ENCODE results near the gene NHSL1.

The NHSL1 gene

GRCh38 chr6:138499303-138500018, at the start of gene NHSL1:
NHSL1 (minus strand) TSS chr6:138499494; CDS start chr6:138499290, 204 bp downstream.
- no peak for FAIRE-seq

- no peak for FAIRE-seq
Observed at GRCh38 chr6:138546733-138547185, 47.5 kb upstream of the NHSL1 start.

- FAIRE-seq: no peak
Observed at GRCh38 chr6:138545621-138545980, 46.3 kb upstream of the NHSL1 start.

- no peak for FAIRE-seq
Observed at GRCh38 chr6:138544501-138544900, 45.2 kb upstream of the NHSL1 start.

GRCh38 chr6:138543657-138544056, 44.4 kb upstream of the NHSL1 start:
- FAIRE-seq: no peak

- FAIRE-seq: no peak
Observed at GRCh38 chr6:138541823-138542481, 42.7 kb upstream of the NHSL1 start.

- FAIRE-seq: no peak
Observed at GRCh38 chr6:138540468-138540867, 41.2 kb upstream of the NHSL1 start.

- no peak for FAIRE-seq
Observed at GRCh38 chr6:138539876-138540275, 40.6 kb upstream of the NHSL1 start.

GRCh38 chr6:138538390-138539031, 39.2 kb upstream of the NHSL1 start:
- FAIRE-seq: no peak

- FAIRE-seq: no peak
Observed at GRCh38 chr6:138537106-138537505, 37.8 kb upstream of the NHSL1 start.

GRCh38 chr6:138535728-138536455, 36.6 kb upstream of the NHSL1 start:
- FAIRE-seq: no peak

GRCh38 chr6:138533667-138534066, 34.4 kb upstream of the NHSL1 start:
- FAIRE-seq: no peak

- FAIRE-seq: no peak
Observed at GRCh38 chr6:138531387-138531786, 32.1 kb upstream of the NHSL1 start.

- no peak for FAIRE-seq
Observed at GRCh38 chr6:138529478-138529877, 30.2 kb upstream of the NHSL1 start.

GRCh38 chr6:138528956-138529355, 29.7 kb upstream of the NHSL1 start:
- FAIRE-seq: no peak

GRCh38 chr6:138528137-138528536, 28.8 kb upstream of the NHSL1 start:
- FAIRE-seq: no peak

- FAIRE-seq: no peak
Observed at GRCh38 chr6:138527411-138528088, 28.3 kb upstream of the NHSL1 start.

- no peak for FAIRE-seq
Observed at GRCh38 chr6:138526822-138527235, 27.5 kb upstream of the NHSL1 start.

GRCh38 chr6:138525355-138525754, 26.1 kb upstream of the NHSL1 start:
- no peak for FAIRE-seq

- FAIRE-seq: no peak
Observed at GRCh38 chr6:138524526-138524925, 25.2 kb upstream of the NHSL1 start.

- FAIRE-seq: no peak
Observed at GRCh38 chr6:138523347-138524210, 24.3 kb upstream of the NHSL1 start.

GRCh38 chr6:138522611-138523010, 23.3 kb upstream of the NHSL1 start:
- FAIRE-seq: no peak

Data from G401.6 (cell line).